NCI-H82 (cell line): ENCODE measurements around the gene NPAS2.

Experiments used
- DNase-seq: peaks from one replicate; lab custom pipeline; 2025; lab: John Stamatoyannopoulos, UW

Gene NPAS2

GRCh38 chr2:100853909-100854810 is 34.2 kb downstream of the NPAS2 start:
- DNase-seq = no peak

DNA sequence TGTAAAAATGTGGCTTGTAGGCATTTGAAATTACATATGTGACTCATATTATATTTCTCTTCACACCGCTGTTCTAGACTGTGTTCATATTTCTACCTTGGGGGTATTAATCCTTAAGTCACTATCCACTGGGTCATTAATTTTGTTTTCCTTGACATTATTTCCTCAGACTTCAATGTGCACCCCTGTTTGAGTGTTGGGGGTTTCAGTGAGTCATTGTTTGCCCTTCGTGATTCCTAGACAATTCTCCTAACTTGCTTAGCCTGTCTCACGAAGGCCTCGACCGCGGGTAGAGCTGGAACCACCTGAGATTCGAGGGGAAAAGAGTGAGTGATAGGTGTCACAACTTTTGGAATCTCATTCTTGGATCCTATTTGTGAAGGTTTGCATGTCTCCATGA is 35.1 kb downstream of the NPAS2 start:
- no peak for DNase-seq

- no peak for DNase-seq
Observed at GRCh38 chr2:100855606-100856005, 35.7 kb downstream of the NPAS2 start.

DNA sequence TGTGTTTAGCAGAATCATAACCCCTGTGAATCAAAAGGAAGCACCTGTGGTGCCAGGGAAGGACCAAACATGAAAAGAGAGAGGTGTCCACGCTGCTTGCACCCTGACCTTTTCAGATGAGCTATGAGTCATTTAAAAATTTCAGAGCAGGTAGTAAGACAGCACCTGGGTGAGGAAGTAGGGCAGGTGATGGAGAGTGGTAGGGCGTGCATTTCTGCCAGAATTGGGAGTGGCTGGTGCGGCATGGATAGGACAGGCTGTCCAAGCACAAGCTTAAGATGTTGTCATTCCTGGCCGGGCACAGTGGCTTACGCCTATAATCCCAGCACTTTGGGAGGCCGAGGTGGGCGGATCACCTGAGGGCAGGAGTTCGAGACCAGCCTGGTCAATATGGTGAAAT is 36.8 kb downstream of the NPAS2 start:
- DNase-seq = no peak

DNA sequence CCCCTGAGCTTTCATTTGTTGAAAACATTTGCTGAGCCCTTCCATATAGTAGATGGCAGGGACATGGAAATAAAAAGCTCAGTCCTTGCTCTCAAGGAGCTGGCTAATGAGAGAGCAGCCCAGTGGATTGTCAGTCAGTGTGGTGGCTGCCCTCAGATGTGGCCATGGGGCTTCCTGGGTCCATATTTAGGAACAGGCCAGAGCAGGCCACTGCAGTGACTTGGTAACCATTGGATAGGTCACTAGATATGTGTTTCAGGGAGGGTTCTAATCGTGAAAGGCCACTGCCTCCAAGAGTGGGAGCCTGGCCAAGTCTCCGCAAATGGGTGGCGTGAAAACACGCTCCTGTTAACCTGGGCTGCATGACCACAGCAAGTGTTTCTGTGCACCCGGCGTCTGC is 37.4 kb downstream of the NPAS2 start:
- no peak for DNase-seq

- no peak for DNase-seq
Observed at GRCh38 chr2:100857915-100858314, 38.0 kb downstream of the NPAS2 start.

DNA sequence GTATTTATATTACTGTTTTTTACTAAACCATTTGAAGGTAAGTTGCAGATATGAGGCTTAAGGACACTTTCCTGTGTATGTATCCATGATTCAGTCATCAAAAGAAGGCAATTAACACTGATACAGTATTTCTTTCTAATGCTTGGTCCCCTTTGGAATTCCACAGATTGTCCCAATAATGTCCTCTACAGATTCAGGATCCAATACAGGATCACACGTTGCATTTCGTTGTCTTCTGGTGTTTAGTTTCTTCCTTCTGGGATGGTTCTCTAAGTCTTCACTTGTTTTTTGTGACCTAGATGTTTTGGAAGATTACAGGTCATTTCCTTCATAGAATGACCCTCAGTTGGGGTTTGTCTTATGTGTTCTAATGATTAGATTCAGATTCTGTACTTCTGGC is 40.0 kb downstream of the NPAS2 start:
- no peak for DNase-seq

DNA sequence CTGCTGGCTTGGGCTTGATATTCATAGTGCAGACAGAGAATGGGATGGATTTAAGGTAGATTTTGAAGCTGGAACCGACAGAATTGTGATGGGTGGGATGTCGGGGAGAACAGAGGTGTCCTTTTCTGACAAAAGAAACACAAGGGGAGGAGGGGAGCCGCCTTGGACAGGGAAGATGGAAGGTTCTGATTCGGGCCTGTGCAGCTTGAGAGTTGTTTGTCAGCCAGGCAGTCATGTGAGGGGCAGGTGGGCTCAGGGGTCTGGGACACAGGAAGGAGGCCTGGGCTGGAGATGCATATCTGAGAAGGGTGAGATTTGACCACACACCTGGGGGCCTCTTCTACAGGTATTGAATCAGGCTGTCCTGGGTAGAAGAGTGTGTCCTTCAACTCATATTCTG is 41.4 kb downstream of the NPAS2 start:
- DNase-seq = no peak

DNA sequence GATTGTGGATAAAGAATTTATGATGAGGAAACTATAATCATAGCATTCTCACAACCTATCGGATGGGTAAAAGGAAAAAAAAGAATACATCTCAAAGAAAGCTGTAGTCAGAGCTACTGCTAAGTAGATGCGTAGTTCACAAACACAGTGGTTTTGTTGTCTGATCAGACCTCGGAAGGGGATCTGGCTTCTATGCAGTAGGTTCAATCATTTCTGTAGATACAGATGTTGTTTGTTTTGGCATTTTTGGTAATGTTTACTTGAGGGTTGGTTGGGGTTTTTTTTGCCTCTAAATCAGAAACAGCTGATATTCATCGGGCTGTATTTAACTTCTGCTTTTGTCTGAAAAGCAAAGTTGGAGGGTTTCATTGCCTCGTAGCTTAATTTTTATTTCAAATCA is 42.1 kb downstream of the NPAS2 start:
- no peak for DNase-seq

GRCh38 chr2:100865816-100866460 is 46.0 kb downstream of the NPAS2 start:
- DNase-seq = no peak

GRCh38 chr2:100868083-100868482 is 48.1 kb downstream of the NPAS2 start:
- no peak for DNase-seq

GRCh38 chr2:100869120-100869519 is 49.2 kb downstream of the NPAS2 start:
- DNase-seq = no peak

DNA sequence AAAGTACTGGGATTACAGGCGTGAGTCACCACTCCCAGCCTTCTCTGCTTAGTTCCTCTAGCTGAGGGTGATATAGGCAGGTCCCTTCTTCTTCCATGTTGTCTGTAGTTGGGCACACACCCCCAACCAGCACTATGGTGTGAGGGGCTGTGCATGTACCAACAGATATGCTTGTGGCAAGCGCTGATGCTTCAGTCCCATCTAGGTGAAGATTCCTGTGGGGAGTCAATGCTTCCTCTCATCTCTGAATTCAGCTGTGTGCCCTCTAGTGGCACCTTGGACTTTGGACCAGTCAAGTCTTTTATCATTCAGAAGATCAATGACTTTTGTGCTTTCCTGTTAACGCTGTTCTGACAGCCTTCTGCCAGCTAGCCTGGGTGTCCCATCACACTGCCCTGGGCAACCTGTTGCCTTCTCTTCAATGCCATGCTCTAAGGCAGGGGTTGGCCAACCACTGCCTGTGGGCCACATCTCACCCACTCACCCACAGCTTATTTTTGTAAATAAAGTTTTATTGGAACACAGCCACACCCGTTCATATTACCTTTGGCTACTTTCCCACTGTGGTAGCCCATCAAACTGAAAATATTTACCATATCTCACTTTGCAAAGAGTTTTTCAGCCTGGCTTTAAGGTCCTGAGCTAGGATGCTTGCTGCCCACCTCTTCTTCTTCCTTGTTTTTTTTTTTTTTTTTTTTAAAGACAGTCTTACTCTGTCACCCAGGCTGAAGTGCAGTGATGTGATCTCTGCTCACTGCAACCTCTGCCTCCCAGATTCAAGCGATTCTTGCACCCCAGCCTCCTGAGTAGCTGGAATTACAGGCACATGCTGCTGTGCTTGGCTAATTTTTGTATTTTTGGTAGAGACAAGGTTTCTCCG is 51.0 kb downstream of the NPAS2 start:
- peak; percentile 26 for DNase-seq

- no peak for DNase-seq
Observed at GRCh38 chr2:100875516-100876230, 55.7 kb downstream of the NPAS2 start.

GRCh38 chr2:100876231-100876860 is 56.4 kb downstream of the NPAS2 start:
- no peak for DNase-seq

GRCh38 chr2:100877555-100877954 is 57.6 kb downstream of the NPAS2 start:
- DNase-seq = no peak

DNA sequence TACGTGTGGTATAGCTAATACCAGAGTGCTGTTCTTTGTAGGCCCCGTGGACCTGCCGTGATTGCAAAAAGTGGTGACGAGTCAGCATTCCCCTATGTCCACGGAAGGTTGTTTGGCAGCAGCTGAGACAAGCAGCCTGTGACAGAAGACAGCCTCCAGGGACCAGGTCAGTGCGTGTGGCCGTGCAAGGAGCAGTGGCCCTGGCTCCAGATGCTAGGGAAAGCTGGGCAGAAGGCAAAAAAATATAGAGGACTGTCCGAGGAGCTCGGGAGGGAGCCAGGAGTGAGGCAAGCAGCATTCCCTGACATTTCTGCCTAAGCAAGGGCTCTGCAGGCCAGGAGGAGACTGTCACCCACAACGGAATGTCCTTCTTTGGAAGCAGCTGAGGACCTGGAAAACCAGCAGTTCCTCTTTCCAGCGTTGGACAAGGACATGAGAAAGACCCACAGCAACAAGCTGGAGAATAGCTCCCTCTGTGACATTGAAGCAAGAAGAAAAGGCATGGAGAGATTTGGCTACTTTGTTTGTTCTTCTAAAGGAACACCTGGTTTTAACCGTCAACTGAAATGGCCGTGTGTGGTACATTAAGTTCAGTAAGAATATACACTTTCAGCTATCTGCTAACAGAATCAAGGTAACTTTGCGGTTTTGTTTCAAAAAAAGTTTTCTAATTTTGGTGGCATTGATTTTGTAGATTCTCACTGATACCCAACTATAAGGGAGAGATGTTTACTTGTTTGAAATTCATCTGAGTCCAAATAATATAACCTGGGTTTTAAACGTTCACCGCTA is 58.3 kb downstream of the NPAS2 start:
- no peak for DNase-seq

- DNase-seq = no peak
Observed at GRCh38 chr2:100879296-100879695, 59.4 kb downstream of the NPAS2 start.

- DNase-seq = no peak
Observed at GRCh38 chr2:100880036-100880435, 60.1 kb downstream of the NPAS2 start.

GRCh38 chr2:100880730-100881129 is 60.8 kb downstream of the NPAS2 start:
- no peak for DNase-seq
